ENCODE data around the gene DYNLT1.

DNA sequence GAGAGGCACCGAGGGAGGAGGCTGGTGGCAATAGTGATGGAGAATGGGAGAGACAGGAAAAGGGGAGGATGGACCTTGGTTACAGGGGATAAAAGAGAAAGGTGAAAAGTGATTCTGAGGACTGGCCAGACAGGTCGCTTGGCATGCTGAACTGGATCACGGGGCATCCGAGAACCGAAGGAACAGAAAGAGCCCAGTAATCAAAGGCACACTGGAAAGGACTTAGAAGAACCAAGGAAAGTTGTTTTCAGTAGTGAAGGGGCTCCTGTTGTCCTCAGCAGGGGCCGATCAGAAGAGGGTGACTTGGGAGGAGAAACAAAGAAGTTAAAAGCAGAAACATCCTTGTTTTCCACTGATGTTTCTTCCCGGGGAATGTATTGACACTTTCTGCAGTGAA, 24.2 kb upstream of the DYNLT1 start:
- TF ChIP-seq, protein P1, sequence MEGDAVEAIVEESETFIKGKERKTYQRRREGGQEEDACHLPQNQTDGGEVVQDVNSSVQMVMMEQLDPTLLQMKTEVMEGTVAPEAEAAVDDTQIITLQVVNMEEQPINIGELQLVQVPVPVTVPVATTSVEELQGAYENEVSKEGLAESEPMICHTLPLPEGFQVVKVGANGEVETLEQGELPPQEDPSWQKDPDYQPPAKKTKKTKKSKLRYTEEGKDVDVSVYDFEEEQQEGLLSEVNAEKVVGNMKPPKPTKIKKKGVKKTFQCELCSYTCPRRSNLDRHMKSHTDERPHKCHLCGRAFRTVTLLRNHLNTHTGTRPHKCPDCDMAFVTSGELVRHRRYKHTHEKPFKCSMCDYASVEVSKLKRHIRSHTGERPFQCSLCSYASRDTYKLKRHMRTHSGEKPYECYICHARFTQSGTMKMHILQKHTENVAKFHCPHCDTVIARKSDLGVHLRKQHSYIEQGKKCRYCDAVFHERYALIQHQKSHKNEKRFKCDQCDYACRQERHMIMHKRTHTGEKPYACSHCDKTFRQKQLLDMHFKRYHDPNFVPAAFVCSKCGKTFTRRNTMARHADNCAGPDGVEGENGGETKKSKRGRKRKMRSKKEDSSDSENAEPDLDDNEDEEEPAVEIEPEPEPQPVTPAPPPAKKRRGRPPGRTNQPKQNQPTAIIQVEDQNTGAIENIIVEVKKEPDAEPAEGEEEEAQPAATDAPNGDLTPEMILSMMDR (IDR thresholded peaks at IDR 0.05), result no peak
- TF ChIP-seq POLR2AphosphoS5 (IDR thresholded peaks at IDR 0.05), result no peak
- TF ChIP-seq POLR2A (IDR thresholded peaks at IDR 0.05), result no peak
- TF ChIP-seq EP300 (IDR thresholded peaks at IDR 0.05), result no peak

Data from gastroesophageal sphincter (tissue), 3 donors.